Measurements from ENCODE around the gene SCO2. TPM values are rescaled to one million over a fixed set of nuclear protein-coding genes. Genes with fewer than 3 reads are reported as not detected.

The SCO2 gene
- 0.12 and 1.2 TPM in 2 replicates for total RNA-seq (ENCODE audit: low replicate concordance)

GRCh38 chr22:50525104-50525857 lies at the start of gene SCO2:
SCO2 (minus strand) TSS chr22:50525598; CDS start chr22:50524411, 1,187 bp downstream.

GRCh38 chr22:50562523-50563412 lies 37.4 kb upstream of the SCO2 start, which contains the start of gene SYCE3:
SYCE3 (minus strand) TSS chr22:50562919; CDS start chr22:50556405, 6,514 bp downstream.

GRCh38 chr22:50545522-50546325 lies 20.3 kb upstream of the SCO2 start, which contains the start of gene KLHDC7B:
KLHDC7B (plus strand) TSS chr22:50545899; CDS start chr22:50546244, 345 bp downstream.

GRCh38 chr22:50529897-50530579 lies 4.6 kb upstream of the SCO2 start, which contains the start of gene TYMP:
TYMP (minus strand) TSS chr22:50530012; CDS start chr22:50529709, 303 bp downstream.

GRCh38 chr22:50507991-50508884 lies 17.2 kb downstream of the SCO2 start, which contains the start of gene NCAPH2:
NCAPH2 (plus strand) TSS chr22:50508224; CDS start chr22:50508338, 114 bp downstream.

GRCh38 chr22:50507421-50507990 lies 17.9 kb downstream of the SCO2 start, which contains the start of gene LMF2:
LMF2 (minus strand) TSS chr22:50507702; CDS start chr22:50507675, 27 bp downstream.

GRCh38 chr22:50486561-50487289 lies 38.7 kb downstream of the SCO2 start, which contains the start of gene MIOX:
MIOX (plus strand) TSS chr22:50486859; CDS start chr22:50486898, 39 bp downstream.

GRCh38 chr22:50481440-50482106 lies 43.8 kb downstream of the SCO2 start, which contains the start of gene ADM2:
ADM2 (plus strand) TSS chr22:50481543; CDS start chr22:50481848, 305 bp downstream.

GRCh38 chr22:50474710-50475651 lies 50.4 kb downstream of the SCO2 start, which contains the start of gene SBF1:
SBF1 (minus strand) TSS chr22:50475035; CDS start chr22:50474840, 195 bp downstream.

Other genes with a start within 250 kb of the SCO2 start
- 133 and 226 TPM in 2 replicates for gene PLXNB2, start 218.0 kb downstream of the SCO2 start, total RNA-seq (ENCODE audit: low replicate concordance)
- gene DENND6B, start 198.6 kb downstream of the SCO2 start, total RNA-seq (ENCODE audit: low replicate concordance): 1.1 and 1.3 TPM in 2 replicates
- gene PPP6R2, start 182.3 kb downstream of the SCO2 start, total RNA-seq (ENCODE audit: low replicate concordance): 42.1 and 74.9 TPM in 2 replicates
- gene SBF1, start 50.6 kb downstream of the SCO2 start, total RNA-seq (ENCODE audit: low replicate concordance): 50.8 and 109 TPM in 2 replicates
- 1.2 and 1.6 TPM in 2 replicates for gene ADM2, start 44.1 kb downstream of the SCO2 start, total RNA-seq (ENCODE audit: low replicate concordance)
- gene MIOX, start 38.7 kb downstream of the SCO2 start, total RNA-seq (ENCODE audit: low replicate concordance): not detected in 2 replicates
- 17.3 and 23.0 TPM in 2 replicates for gene LMF2, start 17.9 kb downstream of the SCO2 start, total RNA-seq (ENCODE audit: low replicate concordance)
- gene NCAPH2, start 17.4 kb downstream of the SCO2 start, total RNA-seq (ENCODE audit: low replicate concordance): 14.6 and 24.6 TPM in 2 replicates
- 9.6 and 18.0 TPM in 2 replicates for gene TYMP, start 4.4 kb upstream of the SCO2 start, total RNA-seq (ENCODE audit: low replicate concordance)
- under 0.01 and 0.08 TPM in 2 replicates for gene KLHDC7B, start 20.3 kb upstream of the SCO2 start, total RNA-seq (ENCODE audit: low replicate concordance)
- gene SYCE3, start 37.3 kb upstream of the SCO2 start, total RNA-seq (ENCODE audit: low replicate concordance): not detected in 2 replicates
- gene CPT1B, start 52.8 kb upstream of the SCO2 start, total RNA-seq (ENCODE audit: low replicate concordance): 0.90 and 3.0 TPM in 2 replicates
- gene CHKB, start 57.3 kb upstream of the SCO2 start, total RNA-seq (ENCODE audit: low replicate concordance): 12.2 and 21.9 TPM in 2 replicates
- 0.08 and 0.12 TPM in 2 replicates for gene MAPK8IP2, start 75.2 kb upstream of the SCO2 start, total RNA-seq (ENCODE audit: low replicate concordance)
- 8.0 and 13.1 TPM in 2 replicates for gene ARSA, start 102.6 kb upstream of the SCO2 start, total RNA-seq (ENCODE audit: low replicate concordance)
- 0.30 and 0.70 TPM in 2 replicates for gene SHANK3, start 147.2 kb upstream of the SCO2 start, total RNA-seq (ENCODE audit: low replicate concordance)
- not detected in 2 replicates for gene ACR, start 212.6 kb upstream of the SCO2 start, total RNA-seq (ENCODE audit: low replicate concordance)